Ecto neural progenitor cell (in vitro differentiated cells): ENCODE results near the gene USH2A.

Experiments used
- DNase-seq: peaks from one replicate; pipeline ENCODE4 v3.0.0-alpha.2; 2018; ENCODE audit warnings: low spot score

The USH2A gene

DNA sequence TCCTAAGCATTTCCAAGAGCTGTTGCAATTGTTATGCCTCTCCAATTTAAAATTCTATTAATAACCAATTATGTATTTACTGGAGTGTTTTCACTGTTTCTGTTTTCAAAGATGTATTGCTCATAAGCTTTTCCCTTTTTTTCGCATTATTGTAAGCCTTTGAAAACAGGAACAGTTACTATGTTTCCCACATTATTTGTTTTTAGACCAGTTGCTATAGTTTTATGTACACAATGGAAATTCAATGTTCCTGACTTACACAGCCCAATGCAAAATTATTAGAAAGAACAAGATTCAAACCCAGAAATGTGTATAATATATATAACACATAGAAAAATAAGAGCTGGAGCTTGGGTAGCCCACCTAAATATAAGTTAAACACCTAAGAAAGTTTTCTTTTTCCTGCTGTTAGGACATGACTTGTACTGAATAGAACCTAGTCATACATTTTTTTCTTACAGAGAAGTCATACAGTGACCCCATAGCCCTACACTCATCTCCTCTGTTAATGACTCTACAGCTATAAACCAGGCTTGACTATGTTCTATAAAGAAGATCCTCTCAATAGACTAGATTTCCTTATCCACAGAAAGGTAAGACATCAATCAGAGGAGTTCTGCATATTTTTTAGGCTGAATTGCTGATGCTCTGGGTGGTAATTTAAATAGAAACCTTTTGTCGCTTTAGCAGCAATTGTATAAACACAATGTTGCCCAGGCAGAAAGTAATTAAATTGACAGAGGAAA is 299.6 kb downstream of the USH2A start:
- DNase-seq = no peak

DNA sequence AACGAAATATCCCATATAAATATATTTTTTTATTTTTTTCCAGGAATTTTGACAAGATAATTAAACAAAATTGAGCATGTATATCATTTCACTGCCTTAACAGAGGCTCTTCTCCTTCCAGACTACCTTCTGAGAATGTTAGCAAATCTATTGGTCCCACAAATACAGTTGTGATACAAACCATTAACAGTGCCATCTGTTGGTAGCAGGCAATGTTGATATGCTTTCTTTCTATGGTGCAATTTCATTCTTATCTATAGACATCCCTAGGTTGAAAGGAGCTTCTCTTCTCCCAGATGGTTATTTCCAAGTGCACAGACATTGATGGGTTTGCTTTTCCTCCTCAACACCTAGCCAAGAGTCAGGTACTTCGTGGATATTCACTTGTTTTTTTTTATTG is 303.6 kb downstream of the USH2A start:
- DNase-seq = no peak

DNA sequence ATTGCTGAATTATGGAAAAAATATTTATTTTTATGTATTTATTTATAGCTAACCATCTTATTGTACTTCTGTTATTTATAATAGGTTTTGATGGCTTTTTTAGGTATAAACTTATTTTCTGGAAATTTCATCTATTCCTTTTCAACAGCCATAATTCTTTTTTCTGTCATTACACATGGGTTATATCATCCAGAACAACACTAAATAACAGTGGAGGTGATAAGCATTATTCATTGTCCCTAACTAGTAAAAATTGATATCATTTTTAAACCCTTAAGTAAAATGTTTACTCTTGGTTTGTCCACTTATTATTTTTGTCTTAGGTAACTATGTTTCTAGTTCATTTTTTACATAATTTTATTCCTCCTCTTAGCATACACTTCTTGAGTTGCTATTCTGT is 309.1 kb downstream of the USH2A start:
- no peak for DNase-seq

DNA sequence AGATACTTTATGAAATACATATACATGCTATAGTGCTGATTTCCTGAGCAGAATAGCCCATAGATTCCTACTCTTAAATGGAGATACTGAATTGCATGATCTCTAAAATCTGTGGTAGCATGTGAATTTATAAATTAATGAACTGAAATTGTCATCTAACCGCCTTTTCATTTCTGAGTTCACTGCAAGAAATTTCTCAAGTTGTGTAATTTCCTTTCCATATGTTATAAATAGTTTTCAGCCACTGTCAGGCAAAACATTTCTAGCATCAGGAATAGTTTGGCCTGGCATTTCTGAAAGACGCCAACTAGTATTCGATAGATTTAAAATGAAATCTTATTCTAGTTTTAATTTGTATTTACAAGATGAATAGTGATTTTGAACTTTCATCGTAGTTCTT is 310.1 kb downstream of the USH2A start:
- no peak for DNase-seq

DNA sequence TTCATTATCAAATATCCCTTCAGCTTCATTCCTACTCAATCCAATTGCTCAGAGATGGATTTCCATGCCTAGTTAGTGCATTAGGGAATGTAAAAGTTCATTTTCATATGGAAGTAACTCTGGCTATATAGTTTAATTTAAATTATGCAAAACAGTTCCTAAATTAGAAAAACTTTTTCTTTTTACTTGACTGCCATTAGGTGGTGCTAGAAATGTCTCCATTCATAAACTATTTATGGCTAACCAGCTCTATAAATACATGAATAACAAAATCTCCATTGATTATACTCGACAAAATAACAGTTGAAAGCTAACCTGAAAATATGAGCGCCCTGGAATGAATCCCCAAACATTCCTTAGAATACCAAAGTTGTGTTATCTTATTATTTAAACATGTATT is 311.4 kb downstream of the USH2A start:
- no peak for DNase-seq

DNA sequence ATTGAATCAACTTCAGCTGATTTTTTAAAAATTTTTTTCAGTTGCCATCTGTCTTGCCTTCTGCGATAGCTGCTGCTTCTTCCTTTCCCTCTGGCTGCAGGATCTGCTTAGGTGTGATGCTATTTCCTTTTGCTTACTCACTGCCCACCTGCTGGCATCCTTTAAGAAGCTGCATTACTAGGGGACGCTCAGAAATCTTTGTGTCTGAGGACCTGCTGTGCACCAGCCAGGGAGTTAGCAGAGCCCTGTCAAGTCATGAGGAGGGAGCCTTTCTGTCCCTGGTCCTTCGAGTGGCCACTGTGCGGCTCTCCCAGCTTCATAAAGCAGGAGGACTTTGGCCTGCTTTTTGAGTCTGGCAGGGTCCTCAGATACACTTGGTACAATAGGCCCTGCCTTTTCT is 327.8 kb downstream of the USH2A start:
- DNase-seq = no peak

DNA sequence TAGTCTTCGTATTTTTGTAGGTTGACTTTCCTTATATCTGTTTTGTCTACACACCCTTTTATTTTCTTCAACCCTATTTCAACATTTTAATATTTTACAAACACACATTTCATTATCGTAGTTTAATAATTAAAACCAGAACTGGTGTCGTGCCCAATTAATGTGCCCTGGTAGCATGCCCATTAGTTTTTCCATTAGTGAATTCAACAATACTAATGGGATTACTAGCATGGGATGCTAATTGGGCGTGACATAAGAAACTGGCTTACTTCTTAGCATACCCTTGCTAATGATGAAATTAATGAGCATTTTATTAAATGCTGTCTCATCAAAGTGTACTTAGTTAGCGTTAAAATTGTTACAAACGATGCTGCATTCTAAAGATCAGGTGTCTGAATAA is 332.7 kb downstream of the USH2A start:
- no peak for DNase-seq

DNA sequence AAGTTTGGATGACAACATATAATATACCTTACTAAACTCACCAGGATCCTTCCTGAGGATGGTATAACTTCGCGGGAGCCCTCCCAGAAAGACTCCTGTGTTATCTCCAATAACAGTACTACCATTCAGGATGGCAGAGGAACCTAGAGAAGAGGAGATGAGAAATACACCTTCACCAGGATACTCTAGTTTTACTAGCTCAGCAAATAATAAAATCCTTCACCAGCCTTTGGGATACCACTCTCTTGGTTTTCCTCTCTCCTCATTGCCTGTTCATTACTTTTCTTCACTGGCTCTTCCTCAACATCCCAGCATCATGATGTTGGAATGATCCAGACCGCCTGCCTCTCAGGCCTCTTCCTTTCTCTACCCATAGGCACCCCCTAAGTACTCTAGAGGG is 336.6 kb downstream of the USH2A start:
- DNase-seq = no peak

DNA sequence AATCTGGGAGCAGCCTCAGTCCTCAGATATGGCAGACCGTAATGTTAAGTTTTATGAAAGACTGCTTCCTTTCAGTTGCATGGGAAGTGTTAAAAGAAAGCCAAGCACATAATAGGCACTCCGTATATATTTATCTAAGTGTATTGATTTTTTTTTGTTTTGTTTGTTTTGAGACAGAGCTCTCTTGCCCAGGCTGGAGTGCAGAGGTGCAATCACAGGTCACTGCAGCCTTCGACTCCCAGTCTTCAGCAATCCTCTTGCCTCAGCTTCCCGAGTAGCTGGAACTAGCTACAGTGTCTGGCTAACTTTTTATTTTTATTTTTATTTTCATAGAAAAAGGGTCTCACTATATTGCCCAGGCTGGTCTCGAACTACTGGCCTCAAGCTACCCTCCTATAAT is 341.8 kb downstream of the USH2A start:
- DNase-seq = no peak

DNA sequence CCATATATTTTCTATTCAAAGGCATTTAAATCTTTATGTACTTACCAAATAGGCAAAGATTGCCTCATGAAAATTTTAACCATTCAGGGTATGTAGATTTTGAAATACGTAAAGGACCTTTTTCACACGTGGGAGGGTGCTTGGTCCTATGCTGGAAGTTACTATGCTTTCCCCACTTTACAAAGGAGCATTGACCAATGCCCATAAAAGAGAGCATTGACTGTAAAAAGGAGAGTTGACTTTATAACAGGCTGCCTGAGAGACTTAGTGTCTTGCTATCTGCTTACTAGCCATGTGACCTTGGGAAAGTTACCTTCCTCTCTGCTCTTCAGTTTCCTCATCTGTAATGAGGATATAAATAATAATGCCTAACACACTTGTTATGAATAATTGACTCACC is 346.5 kb downstream of the USH2A start:
- no peak for DNase-seq

DNA sequence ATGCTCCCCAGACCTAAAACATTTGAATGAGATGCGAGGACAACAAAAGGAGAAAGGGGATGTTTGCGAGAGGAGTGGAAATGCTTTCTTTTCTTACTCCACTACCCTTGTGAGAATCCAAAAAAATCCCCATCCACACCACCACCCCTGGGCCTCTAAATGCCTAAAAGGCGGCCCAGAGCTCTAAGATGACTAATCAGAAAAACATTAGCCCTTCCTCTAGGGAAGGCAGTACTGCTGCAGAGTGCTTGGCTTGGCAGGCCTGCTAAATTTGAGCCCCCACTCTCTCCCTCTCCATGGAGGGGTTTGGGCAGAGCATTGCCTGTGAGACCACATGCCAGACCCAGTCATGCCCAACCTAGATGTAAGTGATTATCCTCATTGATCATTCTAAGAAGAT is 347.9 kb downstream of the USH2A start:
- no peak for DNase-seq

DNA sequence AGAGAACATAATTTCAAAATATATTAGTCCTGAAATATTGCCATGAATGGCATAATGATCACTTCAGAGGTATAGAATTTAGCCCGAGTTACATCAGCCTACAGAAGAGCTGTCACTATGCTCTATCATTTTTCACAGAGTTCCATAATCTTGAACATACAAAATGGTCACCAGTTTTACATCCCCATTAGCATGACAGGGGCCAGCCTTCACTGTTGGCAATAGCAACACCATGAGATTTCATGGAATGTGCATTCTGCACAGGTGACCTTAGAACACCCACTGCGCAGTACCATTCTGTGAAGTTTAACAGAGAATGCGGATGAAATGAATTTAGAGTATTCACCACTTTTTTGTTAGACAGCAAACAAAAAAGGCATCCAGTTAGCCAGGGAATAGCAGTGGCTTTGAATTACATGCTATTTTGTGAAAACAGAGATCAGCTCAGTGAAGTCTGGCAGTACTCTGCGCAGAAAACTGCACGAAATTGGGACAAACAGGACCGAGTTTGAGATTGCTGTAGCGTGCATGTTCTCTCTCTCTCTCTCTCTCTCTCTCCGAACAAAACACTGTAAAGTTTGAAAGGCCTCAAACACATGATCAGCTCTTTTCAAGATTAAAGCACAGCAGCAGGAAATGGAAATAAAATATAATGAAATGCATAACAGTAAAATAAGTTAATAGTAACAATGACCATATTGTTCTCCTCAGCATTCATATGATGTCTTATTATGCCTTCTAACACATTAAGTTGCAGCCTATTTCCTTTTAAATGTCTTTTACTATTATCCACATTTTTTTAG is 349.3 kb downstream of the USH2A start:
- DNase-seq = no peak

DNA sequence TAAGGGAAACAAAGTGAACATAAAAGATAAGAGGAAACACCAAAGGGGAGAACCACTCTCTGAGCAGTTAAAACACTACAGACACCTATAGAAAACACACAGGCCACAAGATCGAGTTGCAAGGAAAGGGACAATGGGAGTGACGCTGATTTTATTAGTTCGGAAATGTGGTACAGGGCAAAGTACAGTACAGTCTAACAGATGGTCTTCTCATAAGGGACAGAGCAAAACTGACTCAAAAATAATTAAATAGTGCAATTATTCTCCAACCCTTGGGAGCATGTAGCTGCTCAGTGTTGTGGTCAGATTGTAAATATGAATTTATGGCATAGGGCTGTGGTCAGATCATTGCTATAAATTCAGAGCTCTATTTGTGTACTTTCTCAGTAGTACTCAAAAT is 352.0 kb downstream of the USH2A start:
- no peak for DNase-seq

DNA sequence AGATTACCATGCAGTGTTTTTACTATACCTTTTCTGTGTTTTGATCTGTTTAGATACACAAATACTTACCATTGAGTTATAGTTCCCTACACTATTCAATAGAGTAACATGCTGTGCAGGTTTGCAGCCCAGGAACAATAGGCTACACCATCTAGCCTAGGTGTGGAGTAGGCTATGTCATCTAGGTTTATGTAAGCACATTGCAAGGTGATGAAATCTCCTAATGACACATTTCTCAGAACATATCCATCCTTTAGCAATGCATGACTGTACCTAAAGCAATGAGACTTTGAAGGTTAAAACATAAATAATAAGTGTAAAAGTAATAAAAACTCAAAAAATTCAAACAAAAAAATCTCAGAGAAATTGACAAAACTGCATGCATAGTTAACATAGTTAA is 358.6 kb downstream of the USH2A start:
- no peak for DNase-seq

DNA sequence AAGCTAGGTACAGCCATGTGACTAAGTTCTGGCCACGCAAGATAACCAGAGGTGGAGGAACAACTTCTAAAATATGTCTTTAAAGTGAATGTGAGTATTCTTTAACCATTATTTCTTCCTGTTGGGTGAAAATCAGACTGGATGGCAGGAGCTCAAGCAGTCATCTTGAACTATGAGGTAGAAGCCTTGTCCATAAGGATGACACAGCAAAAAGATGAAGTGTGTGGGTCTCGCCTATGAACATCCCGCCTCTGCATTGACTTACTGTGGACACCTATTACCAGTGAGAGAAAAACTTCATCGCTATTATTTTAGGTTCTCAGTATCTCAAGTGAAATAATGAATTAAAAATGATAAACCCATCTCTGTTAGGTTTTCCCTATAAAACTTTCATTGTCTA is 365.3 kb downstream of the USH2A start:
- DNase-seq = no peak

DNA sequence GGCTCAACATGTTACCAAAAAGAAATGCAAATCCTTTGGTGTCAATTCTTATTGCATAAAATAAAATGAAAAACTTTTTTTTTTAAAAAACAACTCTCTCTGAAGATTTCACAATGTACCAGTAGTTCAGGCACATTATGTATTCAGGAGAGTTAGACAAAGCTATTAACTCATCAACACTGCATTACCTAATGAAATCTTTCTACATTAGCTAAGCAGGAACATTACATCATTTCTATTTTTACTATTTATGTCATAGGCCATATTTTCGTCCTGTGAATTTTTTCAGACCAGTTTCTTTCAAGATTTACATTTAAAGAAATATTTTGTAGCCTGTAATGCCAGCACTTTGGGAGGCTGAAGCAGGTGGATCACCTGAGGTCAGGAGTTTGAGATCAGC is 366.2 kb downstream of the USH2A start:
- no peak for DNase-seq

DNA sequence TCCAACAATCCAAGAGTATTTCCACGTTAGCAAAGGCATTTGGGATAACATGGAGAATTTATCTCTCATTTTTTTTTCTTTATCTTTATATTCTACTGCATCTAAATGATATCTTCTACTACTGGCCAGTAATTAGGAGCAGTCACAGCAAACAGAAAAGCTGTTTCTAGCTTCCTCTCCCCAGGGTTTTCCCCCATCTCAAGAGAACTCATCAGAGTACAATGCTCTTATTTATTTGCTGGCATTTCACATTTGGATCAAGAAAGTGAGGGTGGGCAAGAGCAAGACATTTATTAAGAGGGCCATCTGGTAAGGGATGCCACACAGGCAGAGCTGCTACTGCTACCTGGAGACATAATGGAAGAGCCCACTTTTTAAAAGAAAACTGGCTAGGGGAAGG is 368.2 kb downstream of the USH2A start:
- no peak for DNase-seq

DNA sequence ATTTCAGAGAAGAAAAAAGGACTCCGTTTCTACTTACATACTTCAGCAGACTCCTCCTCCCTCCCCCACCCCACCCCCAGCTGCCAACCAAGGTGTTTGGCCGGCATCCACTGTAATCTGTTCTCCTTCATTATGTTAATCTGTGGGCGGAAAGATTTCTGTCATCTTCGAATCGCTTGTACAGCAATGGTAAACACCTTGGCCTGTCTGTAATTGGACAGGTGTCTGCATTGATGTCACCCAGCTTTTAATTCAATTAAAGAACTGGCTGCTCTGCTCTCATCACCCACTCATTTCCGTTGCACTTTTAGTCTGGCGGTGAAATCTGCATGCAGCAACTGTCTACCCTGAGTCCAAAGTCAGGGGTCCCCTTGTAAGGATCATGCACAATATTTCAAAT is 368.6 kb downstream of the USH2A start:
- DNase-seq = no peak

DNA sequence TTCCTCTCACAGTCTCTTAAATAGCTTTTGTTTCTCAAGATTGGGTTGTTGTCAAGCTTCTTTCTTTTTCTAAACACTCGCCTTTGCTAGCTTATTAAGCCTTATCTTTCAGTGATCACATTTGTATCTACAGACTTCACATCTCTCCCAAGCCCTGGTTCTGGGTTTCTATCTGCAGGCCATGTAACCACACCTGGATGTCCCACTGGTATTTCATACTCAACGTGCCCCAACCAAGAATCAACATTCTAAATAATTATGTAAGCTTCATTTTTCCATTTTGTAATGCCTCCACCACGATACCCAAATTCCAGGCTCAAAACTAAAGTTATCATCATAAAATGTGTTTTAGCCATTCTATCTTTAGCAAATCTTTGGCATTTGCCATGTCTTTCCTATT is 372.2 kb downstream of the USH2A start:
- DNase-seq = no peak

DNA sequence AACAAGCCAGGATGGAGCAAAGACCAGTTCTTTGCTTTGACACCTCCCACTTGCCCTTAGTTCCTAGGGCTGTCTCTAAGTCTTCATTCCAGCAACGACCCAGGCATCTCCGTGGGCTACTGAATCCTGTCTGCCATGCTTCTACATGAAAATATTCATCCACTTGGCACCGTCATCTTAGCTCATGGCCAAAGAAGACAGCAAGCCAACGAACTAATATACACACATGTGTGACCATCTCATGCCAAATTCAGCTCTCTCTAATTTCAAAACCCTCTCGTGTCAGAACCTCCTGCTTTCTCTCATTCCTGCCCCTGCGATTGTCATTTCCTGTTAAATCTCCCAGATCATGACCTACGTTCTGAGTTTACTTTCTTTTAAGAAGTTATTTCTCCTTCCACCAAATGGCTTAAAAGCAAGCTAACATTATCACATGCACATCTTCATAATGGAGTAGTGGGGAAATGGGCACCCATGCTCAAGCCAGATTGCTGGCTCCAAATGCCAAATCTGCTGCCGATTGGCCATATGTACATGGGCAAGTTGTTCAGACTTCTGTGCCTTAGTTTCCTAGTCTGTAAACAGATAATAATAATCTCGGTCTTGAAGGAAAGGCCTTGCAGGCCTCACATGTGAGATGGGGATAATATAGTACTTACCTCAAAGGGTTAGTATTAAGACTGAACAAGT is 373.4 kb downstream of the USH2A start:
- DNase-seq = no peak

DNA sequence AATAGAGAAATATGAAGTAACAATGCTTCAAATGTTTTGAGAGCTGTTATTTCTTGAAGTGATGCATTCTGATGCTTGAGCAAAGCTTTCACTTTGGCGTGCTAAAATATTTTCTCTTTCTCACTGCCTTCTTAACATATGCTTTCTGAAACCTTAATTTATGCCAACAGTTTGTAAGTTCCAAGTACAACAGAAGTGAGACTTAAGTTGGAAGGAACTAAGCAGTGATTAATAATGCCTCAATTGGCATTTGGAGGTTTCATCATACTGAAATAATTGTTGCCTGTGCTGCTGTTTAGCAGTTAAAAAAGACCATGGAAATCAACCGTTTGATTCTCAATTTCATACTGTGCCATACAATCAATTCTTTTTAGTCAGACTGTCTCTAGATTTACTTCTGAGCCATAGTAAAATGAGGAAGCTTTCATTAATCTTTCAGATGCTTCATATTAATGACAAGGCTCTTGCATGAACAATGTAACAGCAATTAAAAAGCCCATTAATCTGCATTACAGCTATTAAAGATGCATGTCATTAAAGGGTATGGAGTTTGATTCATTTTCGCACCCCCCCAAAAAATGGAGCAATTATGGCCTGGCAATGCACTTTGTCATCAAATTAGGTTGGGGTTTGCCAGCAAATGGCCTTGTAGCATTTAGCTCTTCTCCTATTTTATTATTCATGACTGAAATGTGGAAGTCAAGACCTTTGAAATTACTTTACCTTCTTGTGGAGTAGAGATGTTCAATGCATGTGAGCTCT is 375.3 kb downstream of the USH2A start:
- DNase-seq = no peak

DNA sequence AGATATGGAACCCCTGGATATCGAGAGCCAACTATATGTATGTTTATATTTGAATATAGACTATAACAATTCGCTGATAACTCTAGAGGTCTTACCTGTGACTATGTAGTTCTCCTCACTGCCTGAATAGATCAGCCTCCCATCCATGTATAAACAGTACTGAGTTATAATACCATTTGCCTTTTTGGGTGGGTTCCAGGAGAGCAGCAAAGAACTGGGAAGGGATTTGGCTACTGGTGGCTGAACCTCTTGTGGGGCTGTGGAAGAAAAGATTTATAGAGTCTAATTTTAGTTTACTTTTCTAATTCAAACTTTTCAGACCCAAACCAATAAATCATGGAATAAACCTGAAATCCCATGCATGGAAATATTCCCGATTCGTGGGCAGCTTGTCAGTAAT is 376.9 kb downstream of the USH2A start:
- no peak for DNase-seq

DNA sequence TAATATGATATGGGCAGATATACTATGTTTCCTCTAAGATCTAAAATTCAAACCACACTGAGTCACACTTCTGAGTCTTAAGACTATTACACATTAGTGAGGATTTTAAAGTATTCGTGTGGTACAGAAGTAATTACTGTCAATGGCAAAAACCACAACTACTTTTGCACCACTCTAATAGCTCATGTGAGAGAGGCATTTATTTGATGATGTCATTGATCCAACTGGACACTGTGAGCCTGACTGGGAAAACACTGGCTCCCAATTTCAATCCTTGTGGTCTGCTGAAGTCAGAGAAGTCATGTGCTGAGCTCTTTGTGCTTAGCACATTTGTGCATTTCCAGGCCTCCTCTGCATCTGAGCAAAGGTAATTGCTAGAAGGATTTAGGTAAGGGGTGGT is 377.8 kb downstream of the USH2A start:
- DNase-seq = no peak
